ENCODE data around the gene TIGD3. TPM values are rescaled to one million over a fixed set of nuclear protein-coding genes. Genes with fewer than 3 reads are reported as not detected.
A peak's percentile ranks its signal among the peaks of the same experiment; 100 is the strongest.

TIGD3 gene
- total and polyA plus RNA-seq, 10 of the 15 experiments (the other 5 are each of a cell fraction or from before 2014, with no cell fraction given): 0.13 to 1.4 (median 0.57) TPM

GRCh38 chr11:65354265-65355012, at the start of gene TIGD3 (continued):
- TF ChIP-seq ZNF687 (IDR thresholded peaks at IDR 0.05) (peak; percentile 72), SP1 (IDR thresholded peaks at IDR 0.05; ENCODE audit: low read depth, low read length) (peak; percentile 91)

GRCh38 chr11:65305501-65306268, 48.9 kb upstream of the TIGD3 start:
- intact Hi-C loops (cut with micrococcal nuclease; ENCODE audit: unreplicated experiment): no loop called here
- no TSS peak for BruUV-seq (replicated peaks)
- DNase-seq (ENCODE audit: low read depth, low spot score) (no peak), FAIRE-seq (no peak), ATAC-seq (no peak)
- Histone ChIP-seq H2AFZ (ENCODE audit: control insufficient read depth, low read depth, low read length) (no peak overlapping the region), H3K79me2 (ENCODE audit: control insufficient read depth, insufficient read depth, low read length) (no peaks in the 10 kb centered on the region), H3K27me3 (replicated peaks in 1 of 2; ENCODE audit: control insufficient read depth in 2 of 2, insufficient read depth in 2 of 2, low read length in 1 of 2) (no peaks in the 10 kb centered on the region), H3K4me2 (ENCODE audit: control insufficient read depth, insufficient read depth) (no peak overlapping the region), H3K36me3 (ENCODE audit: control insufficient read depth in 2 of 2, insufficient read depth in 2 of 2, low read length in 1 of 2) (peaks cover 0 to 5% of the 10 kb centered on the region in 2 experiments; a peak in 2 of 4 replicates), H4K20me1 (ENCODE audit: control insufficient read depth, insufficient read depth) (no peaks in the 10 kb centered on the region), H3K4me1 (ENCODE audit: control insufficient read depth, insufficient read depth, low read length) (0 out of 2 replicates have a peak, but pooled peaks cover 3% of the 10 kb centered on the region), H3K9me3 (replicated peaks; ENCODE audit: control insufficient read depth, insufficient read depth, low read length) (no peaks in the 10 kb centered on the region), H3K4me3 (no peak overlapping the region), H3K27ac (ENCODE audit: control insufficient read depth, insufficient read depth) (no peak overlapping the region), H3K9ac (ENCODE audit: control insufficient read depth, insufficient read depth, low read length) (no peak overlapping the region)
- ChIA-PET RAD21 (ENCODE audit: unreplicated experiment) (no interaction called here), POLR2A (interaction anchor here (0.7 to 1.2 kb wide), 2 partner anchors 10 to 45 kb away, joined by 3 read pairs; no protein-coding TSS in a partner anchor), CTCF (interaction anchor here (1.4 to 2.4 kb wide), 2 partner anchors 10 to 30 kb away, joined by 6 to 7 read pairs; no protein-coding TSS in a partner anchor), SMC1A (ENCODE audit: uncharacterized antibody, unreplicated experiment) (no interaction called here)
- WGBS (ENCODE audit: insufficient coverage, insufficient replicate concordance, low lambda C conversion rate, missing lambda C conversion rate): 95% methylated on average over 17 of the region's 17 CpGs
- TF ChIP-seq IRF4 (IDR thresholded peaks at IDR 0.05; ENCODE audit: low read depth, low read length): no peak
- TF ChIP-seq NR2F1 (conservative IDR thresholded peaks at IDR 0.05): no peak
- no peak for TF ChIP-seq BCL11A (IDR thresholded peaks at IDR 0.05; ENCODE audit: low read depth, low read length)
- TF ChIP-seq MTA2 (IDR thresholded peaks at IDR 0.05; ENCODE audit: low read depth): no peak
- no peak for TF ChIP-seq SREBF2 (IDR thresholded peaks at IDR 0.05; ENCODE audit: low read length)
- no peak for TF ChIP-seq EP300 (IDR thresholded peaks at IDR 0.05; ENCODE audit: borderline replicate concordance in 1 of 2, control insufficient read depth in 1 of 2, low read depth in 2 of 2, low read length in 2 of 2)
- no peak for TF ChIP-seq ZNF217 (IDR thresholded peaks at IDR 0.05)
- TF ChIP-seq RAD51 (IDR thresholded peaks at IDR 0.05): no peak
- TF ChIP-seq, protein P1, sequence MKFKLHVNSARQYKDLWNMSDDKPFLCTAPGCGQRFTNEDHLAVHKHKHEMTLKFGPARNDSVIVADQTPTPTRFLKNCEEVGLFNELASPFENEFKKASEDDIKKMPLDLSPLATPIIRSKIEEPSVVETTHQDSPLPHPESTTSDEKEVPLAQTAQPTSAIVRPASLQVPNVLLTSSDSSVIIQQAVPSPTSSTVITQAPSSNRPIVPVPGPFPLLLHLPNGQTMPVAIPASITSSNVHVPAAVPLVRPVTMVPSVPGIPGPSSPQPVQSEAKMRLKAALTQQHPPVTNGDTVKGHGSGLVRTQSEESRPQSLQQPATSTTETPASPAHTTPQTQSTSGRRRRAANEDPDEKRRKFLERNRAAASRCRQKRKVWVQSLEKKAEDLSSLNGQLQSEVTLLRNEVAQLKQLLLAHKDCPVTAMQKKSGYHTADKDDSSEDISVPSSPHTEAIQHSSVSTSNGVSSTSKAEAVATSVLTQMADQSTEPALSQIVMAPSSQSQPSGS (IDR thresholded peaks at IDR 0.05; ENCODE audit: low read length): no peak
- in situ Hi-C loops (cut with MboI): no loop called here
